NCI-H187 (cell line): ENCODE measurements around the gene CRELD1.
"Not testable (repeated sequence)": the region's sequence is repeated elsewhere in the genome, so short reads cannot be mapped to it uniquely, and the experiment has no call there.

Experiments used
- DNase-seq, 2 experiments: peaks; one replicate each; lab custom pipeline; 2025; lab: John Stamatoyannopoulos, UW

CRELD1 gene, protein sequence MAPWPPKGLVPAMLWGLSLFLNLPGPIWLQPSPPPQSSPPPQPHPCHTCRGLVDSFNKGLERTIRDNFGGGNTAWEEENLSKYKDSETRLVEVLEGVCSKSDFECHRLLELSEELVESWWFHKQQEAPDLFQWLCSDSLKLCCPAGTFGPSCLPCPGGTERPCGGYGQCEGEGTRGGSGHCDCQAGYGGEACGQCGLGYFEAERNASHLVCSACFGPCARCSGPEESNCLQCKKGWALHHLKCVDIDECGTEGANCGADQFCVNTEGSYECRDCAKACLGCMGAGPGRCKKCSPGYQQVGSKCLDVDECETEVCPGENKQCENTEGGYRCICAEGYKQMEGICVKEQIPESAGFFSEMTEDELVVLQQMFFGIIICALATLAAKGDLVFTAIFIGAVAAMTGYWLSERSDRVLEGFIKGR

DNA sequence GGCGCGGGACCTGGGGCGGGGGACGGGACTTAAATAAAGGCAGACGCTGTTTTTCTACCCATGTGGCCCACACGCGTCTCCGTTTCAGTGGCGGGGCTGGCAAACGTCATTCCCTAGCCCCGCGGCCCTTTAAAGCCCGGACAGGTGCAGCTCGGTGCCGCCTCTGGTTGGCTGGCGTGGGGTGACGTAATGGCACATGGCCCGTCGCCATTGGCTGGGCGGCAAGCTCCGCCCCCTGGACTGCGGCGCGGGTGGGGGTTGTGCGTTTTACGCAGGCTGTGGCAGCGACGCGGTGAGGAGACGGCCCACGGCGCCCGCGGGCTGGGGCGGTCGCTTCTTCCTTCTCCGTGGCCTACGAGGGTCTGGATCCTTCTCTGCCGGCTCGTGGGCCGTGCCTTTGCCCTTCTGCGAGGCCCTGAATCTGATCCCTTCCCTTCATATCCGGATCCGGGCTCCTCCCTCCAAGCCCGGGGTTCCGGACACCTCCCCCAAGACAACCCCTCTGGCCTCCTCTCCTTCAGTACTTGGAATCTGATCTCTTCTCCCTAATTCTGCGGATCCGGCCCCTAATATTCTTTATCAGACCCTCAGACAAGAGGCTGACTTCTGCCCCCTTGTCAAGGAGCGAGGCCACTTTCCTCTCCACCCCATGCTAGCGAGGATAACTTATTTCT lies at the start of gene CRELD1:
TSS of gene CRELD1 (plus strand) at position 274 of the 674 bp plus-strand sequence. CDS start 605 bp downstream, outside the sequence.
- DNase-seq, result peak; percentile 78 to 79

DNA sequence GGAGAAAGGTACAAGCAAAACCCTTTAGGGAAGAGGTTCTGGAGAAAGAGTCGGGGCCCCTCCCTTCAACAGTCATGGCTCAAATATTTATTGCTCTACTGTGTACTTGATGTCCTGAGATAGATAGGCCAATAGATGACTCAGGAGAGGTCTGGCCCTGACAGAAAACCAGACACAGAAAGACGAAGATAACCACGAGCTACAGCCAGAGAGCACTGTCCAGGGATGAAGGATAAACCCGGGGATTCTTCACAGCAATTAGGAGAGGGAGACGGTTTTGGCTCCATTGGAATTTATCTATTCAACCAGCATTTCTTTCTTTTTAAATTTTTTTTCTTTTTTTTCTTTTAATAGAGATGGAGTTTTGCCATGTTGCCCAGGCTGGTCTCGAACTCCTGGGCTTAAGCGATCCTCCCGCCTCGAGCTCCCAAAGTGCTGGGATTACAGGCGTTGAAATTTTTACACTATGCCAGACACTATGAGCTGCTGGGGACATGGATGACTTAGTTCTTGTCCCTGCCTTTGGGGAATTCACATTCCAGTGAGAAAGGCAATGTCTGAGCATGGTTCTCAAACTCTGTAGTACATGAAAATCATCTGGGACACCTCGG lies 49.0 kb upstream of the CRELD1 start:
- no peak for DNase-seq

DNA sequence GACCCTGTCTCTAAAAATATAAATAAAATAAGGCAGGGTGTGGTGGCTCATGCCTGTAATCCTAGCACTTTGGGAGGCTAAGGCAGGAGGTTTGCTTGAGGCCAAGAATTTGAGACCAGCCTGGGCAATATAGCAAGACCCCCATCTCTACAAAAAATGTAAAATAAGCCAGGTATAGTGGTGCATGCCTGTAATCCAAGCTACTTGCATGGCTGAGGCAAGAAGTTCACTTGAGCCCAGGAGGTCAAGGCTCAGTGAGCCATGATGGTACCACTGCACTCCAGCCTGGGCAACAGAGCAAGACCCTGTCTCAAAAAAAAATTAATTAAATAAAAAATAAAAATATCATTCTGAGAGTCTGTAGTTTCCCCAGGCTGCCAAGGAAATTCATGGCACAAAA lies 47.3 kb upstream of the CRELD1 start:
- DNase-seq, result no peak

DNA sequence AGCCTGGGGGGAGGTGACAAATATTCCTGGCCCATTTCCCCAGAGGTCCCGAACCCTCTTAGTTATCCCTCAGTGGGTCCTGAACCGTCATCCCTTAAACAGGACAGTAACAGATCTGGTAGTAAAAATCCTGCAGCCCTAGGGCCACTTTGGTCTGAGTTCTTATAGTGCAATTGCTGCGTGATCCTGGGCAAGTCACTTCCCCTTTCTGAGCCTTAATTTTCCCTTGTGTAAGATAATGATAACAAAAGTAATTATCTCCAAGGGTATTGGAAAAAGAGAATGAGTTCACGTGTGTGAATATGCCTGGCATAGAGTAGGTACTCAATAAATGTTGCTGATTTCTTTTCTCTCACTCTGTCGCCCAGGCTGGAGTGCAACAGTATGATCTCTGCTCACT lies 46.2 kb upstream of the CRELD1 start:
- no peak for DNase-seq

DNA sequence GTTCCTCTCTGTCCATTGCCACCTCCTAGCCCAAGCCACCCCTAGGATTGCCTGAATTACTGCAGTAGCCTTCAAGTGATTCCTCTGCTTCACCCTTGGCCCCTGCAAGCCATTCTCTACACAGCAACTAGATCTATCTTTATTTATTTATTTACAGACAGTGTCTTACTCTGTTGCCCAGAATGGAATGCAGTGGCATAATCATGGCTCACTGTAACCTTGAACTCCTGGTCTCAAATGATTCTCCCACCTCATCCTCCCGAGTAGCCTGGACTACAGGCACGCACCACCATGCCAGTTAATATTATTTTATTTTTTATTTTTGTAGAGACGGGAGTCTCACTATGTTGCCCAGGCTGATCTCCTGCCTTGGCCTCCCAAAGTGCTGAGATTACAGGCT lies 45.1 kb upstream of the CRELD1 start:
- no peak for DNase-seq

DNA sequence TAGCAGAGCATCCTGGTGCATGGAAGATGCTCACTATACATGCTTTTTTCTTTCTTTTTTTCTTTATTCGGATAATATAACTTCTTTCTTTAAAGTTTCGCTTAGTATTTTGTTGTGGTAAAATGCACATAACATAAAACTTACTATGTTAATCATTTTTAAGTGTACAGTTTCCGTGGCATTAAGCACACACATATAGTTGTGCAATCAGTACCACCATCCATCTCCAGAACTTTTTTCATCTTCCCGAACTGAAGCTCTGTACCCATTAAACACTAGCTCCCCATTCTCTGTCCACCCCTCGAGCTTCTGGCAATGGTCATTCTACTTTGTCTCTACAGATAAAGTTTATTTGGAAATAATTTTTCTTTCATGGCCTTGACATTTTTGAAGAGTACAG lies 44.2 kb upstream of the CRELD1 start:
- no peak for DNase-seq

DNA sequence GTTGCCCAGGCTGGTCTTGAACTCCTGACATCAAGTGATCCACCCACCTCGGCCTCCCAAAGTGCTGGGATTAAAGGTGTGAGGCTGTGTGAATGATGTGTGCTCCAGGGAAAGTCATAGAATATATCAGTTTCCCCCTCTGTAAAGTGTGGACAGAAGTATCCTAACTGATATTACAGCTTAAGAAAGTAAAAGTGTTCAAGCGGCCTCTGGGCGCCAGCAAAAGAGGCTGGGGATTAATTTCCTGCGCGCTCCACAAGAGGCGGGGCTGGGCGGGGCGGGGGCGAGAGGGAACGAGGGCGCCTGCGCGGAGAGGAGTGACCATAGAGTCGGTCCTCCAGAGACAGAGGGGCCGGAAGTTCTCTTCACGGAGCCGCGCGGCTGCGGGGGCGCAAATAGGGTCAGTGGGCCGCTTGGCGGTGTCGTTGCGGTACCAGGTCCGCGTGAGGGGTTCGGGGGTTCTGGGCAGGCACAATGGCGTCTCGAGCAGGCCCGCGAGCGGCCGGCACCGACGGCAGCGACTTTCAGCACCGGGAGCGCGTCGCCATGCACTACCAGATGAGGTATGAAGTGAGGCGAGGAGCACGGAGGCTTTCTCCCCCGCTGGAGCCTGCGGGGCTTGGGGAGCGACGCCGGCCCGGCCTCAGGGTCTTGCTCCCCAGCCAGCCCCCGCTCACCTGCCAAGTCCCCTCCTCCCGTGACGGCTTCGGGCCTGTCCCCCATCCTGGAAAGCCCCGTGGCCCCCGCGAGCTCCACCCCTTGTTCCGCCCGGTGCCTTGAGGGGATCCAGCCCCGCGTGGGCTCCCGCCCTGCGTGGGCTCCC lies 43.2 kb upstream of the CRELD1 start, which contains the start of gene JAGN1:
TSS of gene JAGN1 (plus strand) at position 362 of the 823 bp plus-strand sequence. CDS start at position 475, 113 bp downstream.
- peak; percentile 50 to 51 for DNase-seq

DNA sequence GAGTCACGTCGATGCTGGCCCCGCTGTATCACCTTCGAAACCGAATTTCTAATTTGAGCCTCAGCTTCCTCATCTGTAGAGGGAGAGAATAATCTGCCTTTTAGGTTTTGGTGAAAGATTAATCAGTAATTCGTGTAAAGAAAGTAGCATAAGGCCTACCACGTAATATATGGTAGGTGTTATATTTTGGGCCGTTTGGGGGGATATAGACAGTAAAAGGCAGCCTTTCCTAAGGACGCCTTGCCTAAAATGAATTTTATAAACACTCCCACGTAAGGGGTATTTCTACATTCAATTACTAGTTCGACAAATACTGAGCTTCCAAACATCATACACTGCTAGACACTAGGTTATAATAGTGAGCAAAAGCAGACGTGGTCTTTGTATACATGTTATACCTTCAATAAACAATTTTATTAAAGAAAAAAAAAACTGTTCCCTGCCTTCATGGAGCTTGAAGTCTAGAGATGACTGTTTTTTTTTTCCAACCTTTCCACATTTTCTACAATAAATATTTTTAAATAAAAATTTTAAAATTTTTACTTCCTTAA lies 42.5 kb upstream of the CRELD1 start:
- DNase-seq, result no peak

DNA sequence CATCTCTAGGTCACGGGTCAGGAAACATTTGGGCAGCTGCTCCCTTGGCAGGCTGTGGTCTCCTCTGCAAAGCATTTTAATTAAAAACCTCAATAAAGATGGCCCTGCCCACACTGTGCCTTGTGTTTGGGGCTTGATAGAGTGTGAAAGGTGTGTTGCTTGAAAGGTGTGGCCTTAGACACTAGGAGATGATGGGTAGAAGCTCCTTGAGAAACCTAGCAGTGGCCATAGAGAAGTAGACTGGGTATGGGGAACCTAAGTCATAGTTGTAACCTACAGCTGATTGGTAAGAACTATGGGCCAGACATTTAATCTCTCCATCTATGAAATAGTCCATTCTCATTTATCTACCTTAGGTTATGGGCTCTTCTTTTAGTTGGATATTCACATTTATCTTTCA lies 39.9 kb upstream of the CRELD1 start:
- no peak for DNase-seq

DNA sequence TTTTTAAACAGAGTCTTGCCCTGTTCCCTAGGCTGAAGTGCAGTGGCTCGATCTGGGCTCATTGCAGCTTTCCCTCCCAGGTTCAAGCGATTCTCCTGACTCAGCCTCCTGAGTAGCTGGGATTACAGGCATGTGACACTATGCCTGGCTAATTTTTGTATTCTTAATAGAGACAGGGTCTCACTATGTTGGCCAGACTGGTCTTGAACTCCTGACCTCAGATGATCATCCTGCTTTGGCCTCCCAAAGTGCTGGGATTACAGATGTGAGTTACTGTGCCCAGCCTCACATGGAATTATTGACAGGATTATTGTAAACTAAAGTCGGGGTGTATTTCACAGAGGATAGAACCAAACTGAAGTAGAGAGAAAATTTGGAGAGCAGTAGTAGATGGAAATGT lies 37.9 kb upstream of the CRELD1 start:
- DNase-seq, result not testable (repeated sequence)

DNA sequence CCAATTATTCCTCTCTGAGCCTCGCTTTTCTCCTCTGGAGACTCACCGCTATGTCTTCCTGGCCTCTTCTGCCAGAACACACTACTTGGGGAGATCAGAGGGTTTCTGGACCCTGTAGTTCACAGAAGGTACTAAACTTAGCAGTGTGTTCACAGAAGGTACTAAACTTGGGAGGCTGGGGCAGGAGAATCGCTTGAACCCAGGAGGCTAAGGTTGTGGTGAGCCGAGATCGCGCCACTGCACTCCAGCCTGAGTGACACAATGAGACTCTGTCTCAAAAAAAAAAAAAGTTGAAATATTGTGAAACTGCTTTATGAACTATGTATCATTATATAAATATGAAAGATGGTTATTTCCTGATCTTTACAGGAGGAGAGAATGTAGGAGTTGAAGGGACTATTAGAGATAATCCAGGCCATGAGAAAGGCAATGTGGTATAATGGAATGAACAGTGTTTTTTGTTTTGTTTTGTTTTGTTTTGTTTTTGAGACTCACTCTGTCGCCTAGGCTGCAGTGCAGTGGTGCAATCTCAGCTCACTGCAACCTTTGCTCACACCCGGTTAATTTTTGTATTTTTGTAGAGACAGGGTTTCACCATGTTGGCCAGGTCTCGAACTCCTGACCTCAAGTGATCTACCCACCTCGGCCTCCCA lies 36.8 kb upstream of the CRELD1 start:
- DNase-seq, result not testable (repeated sequence)

DNA sequence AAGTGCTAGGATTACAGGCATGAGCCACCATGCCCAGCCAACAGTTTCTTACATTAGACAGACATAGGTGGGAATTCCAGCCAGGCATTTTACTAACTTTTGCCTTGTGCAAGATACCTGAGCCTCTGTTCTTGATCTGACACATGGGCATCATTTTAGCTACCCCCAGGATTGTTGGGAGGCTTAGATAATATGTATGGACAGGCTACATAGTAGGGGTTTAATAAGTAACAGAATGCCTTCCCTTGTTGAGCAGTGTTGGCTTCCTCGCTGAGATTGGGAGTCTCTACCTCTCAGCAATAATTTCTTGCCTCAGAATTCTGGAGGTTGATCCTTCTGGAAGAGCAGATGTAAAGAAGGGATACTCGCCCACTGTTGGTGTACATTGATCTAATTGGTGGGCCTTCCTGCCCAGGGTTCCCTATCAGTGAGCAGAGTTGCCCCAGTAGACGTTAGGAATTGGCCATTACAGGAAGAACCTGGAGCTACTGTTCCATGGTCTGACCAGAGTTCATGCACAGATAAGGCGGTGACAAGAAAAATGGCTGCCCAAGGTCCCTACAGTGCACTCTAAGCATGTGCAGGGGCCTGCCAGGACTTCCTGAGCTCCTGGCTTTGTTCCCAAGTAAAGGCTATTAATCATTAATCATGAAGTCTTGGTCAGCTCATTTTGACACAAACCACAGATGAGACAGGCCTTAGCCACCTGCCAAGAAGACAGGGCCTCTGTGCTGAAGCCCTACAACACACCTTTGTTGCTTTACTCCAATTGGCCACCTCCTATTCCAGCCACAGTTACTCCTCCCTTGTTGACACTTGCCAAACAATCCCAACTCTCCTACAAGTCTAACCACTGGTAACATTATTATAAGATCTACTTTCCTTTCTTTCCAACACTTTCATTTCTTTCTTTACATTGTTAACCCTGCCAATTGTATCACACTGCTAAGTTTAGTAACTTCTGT lies 35.9 kb upstream of the CRELD1 start:
- DNase-seq, result no peak

DNA sequence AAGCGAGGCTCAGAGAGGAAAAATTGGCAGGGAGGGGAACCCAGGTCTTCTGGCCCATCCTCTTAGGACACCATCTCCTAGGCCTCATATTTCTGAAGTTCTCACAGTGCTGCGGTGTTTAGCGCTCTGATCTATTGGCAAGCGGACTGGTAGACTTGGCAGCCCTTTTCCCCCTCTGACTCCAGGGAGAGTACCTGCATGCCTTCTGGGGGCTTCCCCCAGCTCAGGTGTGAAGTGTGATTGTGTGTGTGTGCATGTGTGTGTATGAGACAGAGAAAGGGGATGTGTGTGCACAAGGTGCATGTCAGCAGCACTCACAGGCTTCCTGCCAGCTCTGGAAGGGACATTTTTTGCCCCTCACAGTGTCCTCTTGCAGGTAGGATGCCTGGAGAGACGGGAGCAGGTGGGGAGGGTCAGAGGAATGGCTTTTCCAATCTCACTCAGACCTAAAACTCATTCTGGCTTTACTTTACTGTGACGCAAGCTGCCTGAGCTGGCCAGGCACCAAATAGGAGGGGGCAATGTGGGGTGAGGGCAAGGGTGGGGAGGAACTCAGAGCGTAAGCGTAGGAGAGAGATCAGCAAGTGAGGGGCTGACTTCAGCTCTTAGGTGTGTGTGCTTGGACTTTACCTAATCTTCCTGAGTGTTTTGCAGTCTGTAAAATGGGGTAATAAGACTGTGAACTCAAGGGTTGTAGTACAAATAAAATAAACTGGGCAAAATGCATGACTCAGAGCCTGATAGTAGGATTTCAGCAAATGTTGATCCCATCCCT lies 35.0 kb upstream of the CRELD1 start:
- no peak for DNase-seq

DNA sequence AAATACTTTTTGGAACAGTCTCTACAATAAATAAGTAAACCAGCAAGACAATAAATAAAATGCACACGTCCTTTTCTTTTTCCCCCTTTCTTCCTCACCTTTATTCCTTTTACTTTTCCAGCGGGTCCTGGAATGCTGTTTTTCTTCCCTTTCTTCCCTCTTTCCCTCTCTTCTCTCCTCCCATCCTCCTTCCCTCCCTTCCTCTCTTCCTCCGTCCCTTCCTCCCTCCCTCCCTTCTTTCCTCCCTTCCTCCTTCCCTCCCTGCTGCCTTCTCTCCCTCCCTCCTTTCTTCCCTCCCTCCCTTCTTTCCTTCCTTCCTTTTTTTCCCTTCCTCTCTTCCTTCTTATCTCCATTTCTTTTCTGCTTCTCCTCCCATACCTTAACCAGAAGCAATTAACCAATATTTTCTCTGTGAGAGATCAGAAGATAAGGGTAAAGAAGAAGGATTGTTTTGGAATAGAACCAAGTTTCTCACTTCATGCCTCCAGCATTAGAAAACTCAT lies 34.3 kb upstream of the CRELD1 start:
- no peak for DNase-seq

DNA sequence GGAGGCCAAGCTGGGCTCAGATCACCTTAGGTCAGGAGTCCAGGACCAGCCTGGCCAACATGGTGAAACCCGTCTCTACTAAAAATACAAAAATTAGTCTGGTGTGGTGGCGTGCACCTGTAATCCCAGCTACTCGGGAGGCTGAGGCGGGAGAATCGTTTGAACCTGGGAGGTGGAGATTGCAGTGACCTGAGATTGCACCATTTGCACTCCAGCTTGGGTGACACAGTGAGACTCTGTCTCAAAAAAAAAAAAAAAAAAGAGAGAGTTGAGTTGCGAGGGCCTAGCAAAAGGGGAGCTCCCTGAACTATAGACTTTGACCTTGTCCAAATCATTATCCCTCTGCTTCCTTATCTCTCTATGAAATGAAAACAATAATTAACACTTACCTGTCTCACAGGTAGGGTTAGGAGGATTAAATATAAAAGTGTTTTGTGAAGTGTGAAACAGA lies 32.6 kb upstream of the CRELD1 start:
- DNase-seq, result not testable (repeated sequence)

DNA sequence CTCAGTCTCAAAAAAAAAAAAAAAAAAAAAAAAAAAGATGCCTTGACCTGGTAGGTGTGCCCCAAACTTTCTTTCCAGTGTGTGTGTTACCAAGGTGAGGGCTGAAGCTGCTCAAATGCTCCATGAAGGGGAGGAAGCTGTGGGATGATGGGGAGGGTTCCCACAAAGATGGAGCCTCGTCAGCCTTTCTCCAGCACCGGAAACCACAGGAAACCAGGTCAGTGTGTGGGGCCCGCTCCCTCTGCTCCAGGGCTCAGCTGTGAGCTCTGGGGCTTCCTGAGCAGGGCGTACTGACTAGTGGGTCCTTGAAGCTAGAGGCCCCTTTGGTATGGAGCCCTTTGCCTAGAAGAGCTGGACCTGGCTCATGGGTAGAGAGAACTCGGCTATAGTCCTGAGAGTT lies 31.7 kb upstream of the CRELD1 start:
- no peak for DNase-seq

DNA sequence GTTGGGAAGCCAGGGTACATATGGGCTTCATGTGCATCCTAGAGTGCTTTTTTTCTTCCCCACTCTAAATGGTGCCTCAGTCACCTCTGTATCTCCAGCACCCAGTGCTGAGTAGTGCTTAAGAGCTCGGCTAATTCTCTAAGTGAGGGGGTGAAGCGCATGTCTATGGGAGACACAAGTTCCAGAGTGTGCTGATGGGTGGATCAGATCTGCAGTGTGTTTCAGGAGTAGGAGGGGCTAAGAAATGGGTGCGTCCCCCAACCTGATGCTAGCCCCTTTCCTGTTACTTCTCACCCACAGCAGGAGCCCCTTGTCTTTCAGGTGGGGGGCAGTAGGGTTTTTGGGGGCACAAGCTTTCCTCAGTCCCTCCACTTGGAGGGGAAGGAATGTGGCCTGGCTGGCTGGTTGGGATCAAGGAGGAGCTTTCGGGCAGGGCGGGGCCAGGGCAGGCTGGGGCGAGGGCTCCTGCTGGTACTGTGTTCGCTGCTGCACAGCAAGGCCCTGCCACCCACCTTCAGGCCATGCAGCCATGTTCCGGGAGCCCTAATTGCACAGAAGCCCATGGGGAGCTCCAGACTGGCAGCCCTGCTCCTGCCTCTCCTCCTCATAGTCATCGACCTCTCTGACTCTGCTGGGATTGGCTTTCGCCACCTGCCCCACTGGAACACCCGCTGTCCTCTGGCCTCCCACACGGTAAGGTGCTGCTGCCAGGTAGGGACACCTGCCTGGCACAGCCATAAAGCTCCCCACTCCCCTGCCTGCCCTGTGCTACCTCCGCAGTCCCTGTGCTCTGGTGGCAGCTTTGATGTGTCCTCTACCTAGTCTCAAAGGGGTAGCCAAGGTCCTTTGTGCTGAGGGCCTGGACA lies 31.0 kb upstream of the CRELD1 start, which contains the start of gene IL17RE:
TSS of gene IL17RE (plus strand) at position 477 of the 866 bp plus-strand sequence. CDS start at position 562, 85 bp downstream.
- no peak for DNase-seq

DNA sequence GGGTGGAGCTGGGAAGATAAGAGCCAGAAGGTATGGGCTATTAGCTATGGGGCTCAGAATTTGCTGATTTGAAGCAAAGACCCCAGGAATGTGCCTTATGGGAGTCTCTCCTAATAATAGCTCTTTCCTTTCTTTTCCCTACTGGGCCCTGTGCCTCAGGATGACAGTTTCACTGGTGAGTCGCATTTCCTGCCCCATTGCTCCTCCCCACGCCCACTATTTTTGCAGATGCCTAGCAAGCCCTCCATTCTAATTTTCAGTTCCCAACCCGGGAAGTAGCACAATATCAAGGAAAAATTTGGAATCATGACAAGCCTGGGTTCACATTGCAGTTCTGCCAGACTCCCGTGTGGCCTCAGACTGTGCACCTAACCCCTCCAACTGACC lies 30.4 kb upstream of the CRELD1 start:
- no peak for DNase-seq
